Ovary (tissue), 10 donors: ENCODE results near the gene GOLIM4. TPM values are rescaled to one million over a fixed set of nuclear protein-coding genes. Genes with fewer than 3 reads are reported as not detected.
A peak's percentile ranks its signal among the peaks of the same experiment; 100 is the strongest.

Source experiments
- DNase-seq, 5 donors: peaks; one replicate each; pipeline ENCODE4 v3.0.0-alpha.2; 2019 to 2020
- H3K27ac ChIP-seq, 2 donors: fragments of 200-600 bp; one replicate each; pipeline versions ENCODE4 v1.5.1 to v1.8.0; 2019 to 2022
- H3K27me3 ChIP-seq: fragments of 200-600 bp; one replicate; pipeline ENCODE4 v1.8.0; 2022
- H3K36me3 ChIP-seq: fragments of 200-600 bp; sonication (generic); one replicate; pipeline ENCODE4 v1.5.1; 2019
- H3K4me1 ChIP-seq: one replicate; pipeline ENCODE4 v1.8.1; 2013; ENCODE audit warnings: mild to moderate bottlenecking, moderate library complexity; ENCODE audit not compliant: insufficient read depth
- H3K4me3 ChIP-seq: fragments of 200-600 bp; sonication (generic); one replicate; pipeline ENCODE4 v1.5.1; 2017
- H3K9me3 ChIP-seq, 2 donors: fragments of 200-600 bp in 1 of 2; sonication (generic) in 1 of 2; one replicate each; pipeline versions ENCODE4 v1.5.1 to v1.8.1; 2013 to 2019; ENCODE audit warnings: mild to moderate bottlenecking in 1 of 2, moderate library complexity in 1 of 2
- EP300 ChIP-seq: sonication (generic); formaldehyde crosslinking; IDR thresholded peaks from one replicate; pipeline ENCODE4 v1.6.1; 2017; ENCODE audit warnings: antibody characterized with exemption
- POLR2A ChIP-seq: fragments of 450-650 bp; IDR thresholded peaks from one replicate; pipeline ENCODE4 v1.6.1; 2017; ENCODE audit warnings: antibody characterized with exemption, mild to moderate bottlenecking, moderate library complexity
- whole genome bisulfite sequencing, 3 donors: extraction: QIAGEN DNeasy Blood & Tissue Kit in 1 of 3; methylation state at CpG; one replicate each; pipeline versions ENCODE4 v1.1.5 to v1.1.7; 2013 to 2017; 5-methylcytosine and 5-hydroxymethylcytosine counted together
- intact Hi-C, 4 donors: fragments of 100-400 bp; cut with DNase I; formaldehyde crosslinking; loops; one replicate each; pipeline versions ENCODE4 v1.11.0 to v1.15.1; 2022 to 2023
- long read RNA-seq, 3 donors: library from polyadenylated mRNA in 2 of 3; unstranded in 2 of 3; transcript quantifications; one replicate each; pipeline ENCODE4 v2.0.0 and lab custom pipeline, GENCODE V29; 2021 to 2026
- polyA plus RNA-seq, 2 donors: library from polyadenylated mRNA; stranded (reverse); fragments of 200-250 nt in 1 of 2; fragments of 350-450 nt in 1 of 2; fragmentation: Illumina TruSeq in 1 of 2; extraction: RNeasy Lipid Tissue Mini Kit (QIAGEN cat#74804) in 1 of 2; gene quantifications; one replicate each; pipeline ENCODE4 v1.2.3, GENCODE V29; 2013 to 2014
- total RNA-seq, 7 donors: library from RNA; depleted of rRNA in 2 of 7; stranded (reverse); fragments of >200 nt in 2 of 7; fragmentation: NEBNext Ultra II Directional in 3 of 7; extraction: Animal tissue kit (Norgen Biotek cat#: 25700) in 3 of 7; gene quantifications; one replicate each; pipeline versions ENCODE4 v1.1.0 to v1.2.4, GENCODE V29; 2016 to 2023
- TF ChIP-seq, protein P1 (sequence below), 3 donors: fragments of 450-650 bp in 2 of 3; fragments of 200-600 bp in 1 of 3; IDR thresholded peaks; one replicate each; pipeline versions ENCODE4 v1.5.1 to v1.8.0; 2016 to 2022; ENCODE audit warnings: antibody characterized with exemption in 3 of 3, mild to moderate bottlenecking in 1 of 3
- donor health status: DM: no; HTN: no; CAD: no; lungs with moderate emphysema.
- donor health status: DM: no; HTN: no; CAD: no.
- donor health status: Bipolar disorder and iron deficiency.
- donor health status: DM: yes; HTN: yes; CAD: no.
- donor health status: DM: no; HTN: no; CAD: no.
- donor health status: DM: yes; HTN: yes; CAD: no.

GOLIM4 gene, protein sequence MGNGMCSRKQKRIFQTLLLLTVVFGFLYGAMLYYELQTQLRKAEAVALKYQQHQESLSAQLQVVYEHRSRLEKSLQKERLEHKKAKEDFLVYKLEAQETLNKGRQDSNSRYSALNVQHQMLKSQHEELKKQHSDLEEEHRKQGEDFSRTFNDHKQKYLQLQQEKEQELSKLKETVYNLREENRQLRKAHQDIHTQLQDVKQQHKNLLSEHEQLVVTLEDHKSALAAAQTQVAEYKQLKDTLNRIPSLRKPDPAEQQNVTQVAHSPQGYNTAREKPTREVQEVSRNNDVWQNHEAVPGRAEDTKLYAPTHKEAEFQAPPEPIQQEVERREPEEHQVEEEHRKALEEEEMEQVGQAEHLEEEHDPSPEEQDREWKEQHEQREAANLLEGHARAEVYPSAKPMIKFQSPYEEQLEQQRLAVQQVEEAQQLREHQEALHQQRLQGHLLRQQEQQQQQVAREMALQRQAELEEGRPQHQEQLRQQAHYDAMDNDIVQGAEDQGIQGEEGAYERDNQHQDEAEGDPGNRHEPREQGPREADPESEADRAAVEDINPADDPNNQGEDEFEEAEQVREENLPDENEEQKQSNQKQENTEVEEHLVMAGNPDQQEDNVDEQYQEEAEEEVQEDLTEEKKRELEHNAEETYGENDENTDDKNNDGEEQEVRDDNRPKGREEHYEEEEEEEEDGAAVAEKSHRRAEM
- total RNA-seq, result 10 to 100 TPM; 18.1 to 29.3 (median 24.1) TPM
- polyA plus RNA-seq, result 10 to 100 TPM; 15.9 to 28.0 TPM
- long read RNA-seq, donor 1, full-length matches to known transcripts, result 5 of 114 reads
- long read RNA-seq, donor 1, partial matches to known transcripts, result 100 of 114 reads
- long read RNA-seq, donor 1, other reads (novel, unspliced or antisense), result 9 of 114 reads
- long read RNA-seq, donor 2, full-length matches to known transcripts, result 1 of 6 reads
- long read RNA-seq, donor 2, partial matches to known transcripts, result 5 of 6 reads
- long read RNA-seq, donor 2, other reads (novel, unspliced or antisense), result 0 of 6 reads
- long read RNA-seq, donor 3, full-length matches to known transcripts, result 18 of 25 reads
- long read RNA-seq, donor 3, partial matches to known transcripts, result 3 of 25 reads
- long read RNA-seq, donor 3, other reads (novel, unspliced or antisense), result 4 of 25 reads

DNA sequence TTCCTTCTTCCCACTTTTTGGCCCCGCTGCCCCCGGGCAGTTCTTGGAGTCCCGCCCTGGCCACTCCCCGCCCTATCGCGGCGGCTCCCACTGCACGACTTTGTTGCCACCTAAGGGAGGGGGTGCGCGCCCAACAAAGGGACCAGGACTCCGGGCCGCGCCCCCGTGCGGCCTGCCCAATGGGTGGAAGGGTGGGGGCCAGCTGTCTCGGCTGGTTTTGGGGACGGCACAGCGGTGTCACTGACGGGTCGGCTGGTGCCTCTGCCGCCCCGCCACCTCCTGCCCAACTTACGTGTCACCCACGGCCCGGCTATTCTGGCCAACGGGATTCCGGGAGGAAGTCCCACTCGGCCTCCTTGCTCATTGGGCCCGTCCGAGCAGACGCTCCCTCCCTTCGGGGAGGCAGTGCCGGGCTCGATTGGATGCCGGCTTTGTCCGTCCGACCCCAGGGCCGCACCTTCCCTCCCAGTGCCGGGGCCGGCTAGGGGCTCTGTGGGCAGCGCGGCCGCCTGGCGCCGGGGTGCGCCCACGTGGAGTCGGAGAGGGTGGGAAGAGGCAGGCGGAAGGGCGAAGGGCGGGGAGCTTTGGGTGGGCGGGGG lies at the start of gene GOLIM4:
GOLIM4 (minus strand) TSS at position 314 of the 599 bp plus-strand sequence. CDS start 639 bp downstream, outside the sequence.
- Histone ChIP-seq H3K4me3 (peak within 1 kb of the TSS; percentile 85), H3K27ac (peak within 1 kb of the TSS; percentile 78 to 95), H3K36me3 (no peaks in the 10 kb centered on the region), H3K27me3 (no peaks in the 10 kb centered on the region), H3K9me3 (no peaks in the 10 kb centered on the region), H3K4me1 (peaks cover 4% of the 10 kb centered on the region)
- intact Hi-C loops, result no loop called here
- peak; percentile 90 to 94 (median 92) for DNase-seq
- WGBS, 3 donors, result 0 to 1% (median 0%) methylated on average over 31 to 52 of the region's 52 CpGs
- TF ChIP-seq POLR2A (peak; percentile 56), EP300 (no peak)
- TF ChIP-seq, protein P1, sequence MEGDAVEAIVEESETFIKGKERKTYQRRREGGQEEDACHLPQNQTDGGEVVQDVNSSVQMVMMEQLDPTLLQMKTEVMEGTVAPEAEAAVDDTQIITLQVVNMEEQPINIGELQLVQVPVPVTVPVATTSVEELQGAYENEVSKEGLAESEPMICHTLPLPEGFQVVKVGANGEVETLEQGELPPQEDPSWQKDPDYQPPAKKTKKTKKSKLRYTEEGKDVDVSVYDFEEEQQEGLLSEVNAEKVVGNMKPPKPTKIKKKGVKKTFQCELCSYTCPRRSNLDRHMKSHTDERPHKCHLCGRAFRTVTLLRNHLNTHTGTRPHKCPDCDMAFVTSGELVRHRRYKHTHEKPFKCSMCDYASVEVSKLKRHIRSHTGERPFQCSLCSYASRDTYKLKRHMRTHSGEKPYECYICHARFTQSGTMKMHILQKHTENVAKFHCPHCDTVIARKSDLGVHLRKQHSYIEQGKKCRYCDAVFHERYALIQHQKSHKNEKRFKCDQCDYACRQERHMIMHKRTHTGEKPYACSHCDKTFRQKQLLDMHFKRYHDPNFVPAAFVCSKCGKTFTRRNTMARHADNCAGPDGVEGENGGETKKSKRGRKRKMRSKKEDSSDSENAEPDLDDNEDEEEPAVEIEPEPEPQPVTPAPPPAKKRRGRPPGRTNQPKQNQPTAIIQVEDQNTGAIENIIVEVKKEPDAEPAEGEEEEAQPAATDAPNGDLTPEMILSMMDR (IDR thresholded peaks at IDR 0.05), result peak in 1 of 3 donors; percentile 24

DNA sequence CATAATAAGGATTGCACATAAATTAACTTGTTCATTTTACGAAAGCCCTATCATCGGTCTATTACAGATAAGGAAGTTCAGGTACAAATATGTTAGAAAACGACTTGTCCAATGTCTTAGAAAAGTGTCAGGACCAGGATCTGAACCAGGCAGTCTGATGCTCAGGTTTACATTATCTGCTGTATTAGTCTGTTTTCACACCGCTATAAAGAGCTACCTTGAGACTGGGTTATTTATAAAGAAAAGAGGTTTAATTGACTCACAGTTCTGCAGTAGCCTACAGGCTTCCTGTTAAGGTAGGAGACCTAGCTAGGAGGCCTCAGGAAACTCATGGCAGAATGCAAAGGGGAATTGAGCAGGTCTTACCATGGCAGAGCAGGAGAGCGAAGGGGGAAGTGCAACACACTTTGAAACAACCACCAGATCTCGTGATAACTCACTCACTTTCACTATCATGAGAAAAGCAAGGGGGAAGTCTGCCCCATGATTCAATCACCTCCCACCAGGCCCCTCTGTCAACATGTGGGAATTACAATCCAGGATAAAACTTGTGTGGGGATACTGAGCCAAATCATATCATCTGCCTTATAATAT lies 45.8 kb upstream of the GOLIM4 start:
- TF ChIP-seq, protein P1 (IDR thresholded peaks at IDR 0.05), result no peak
- TF ChIP-seq EP300 (no peak), POLR2A (no peak)
- Histone ChIP-seq H3K36me3 (no peaks in the 10 kb centered on the region), H3K9me3 (no peaks in the 10 kb centered on the region), H3K27me3 (no peaks in the 10 kb centered on the region), H3K4me1 (no peaks in the 10 kb centered on the region), H3K27ac (no peak overlapping the region), H3K4me3 (no peak overlapping the region)
- intact Hi-C loops, result no loop called here
- 73 to 78% (median 76%) methylated on average over 6 of the region's 6 CpGs for WGBS, 3 donors
- no peak for DNase-seq

DNA sequence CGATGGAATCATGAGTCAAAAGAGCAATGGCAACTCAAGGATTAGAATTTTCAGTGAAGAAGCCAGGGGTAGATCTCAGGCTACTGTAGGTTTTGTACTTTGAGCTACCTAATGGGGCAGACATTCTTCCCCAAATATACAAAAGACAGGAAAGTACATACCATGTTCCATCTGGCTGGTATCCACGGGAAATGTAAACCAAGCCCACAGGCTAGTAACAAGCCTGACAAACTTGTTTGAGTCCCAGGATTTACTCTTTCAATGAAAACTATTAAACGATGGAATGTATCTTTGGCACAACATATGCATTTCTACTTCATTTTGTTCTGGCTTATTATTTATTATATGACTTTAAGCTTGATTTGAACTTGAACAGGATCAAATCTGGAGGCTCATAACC lies 44.2 kb upstream of the GOLIM4 start:
- Histone ChIP-seq H3K27ac (no peak overlapping the region), H3K4me1 (no peaks in the 10 kb centered on the region), H3K4me3 (no peak overlapping the region), H3K27me3 (no peaks in the 10 kb centered on the region), H3K36me3 (no peaks in the 10 kb centered on the region), H3K9me3 (no peaks in the 10 kb centered on the region)
- DNase-seq, result no peak
- TF ChIP-seq POLR2A (no peak), EP300 (no peak)
- TF ChIP-seq, protein P1 (IDR thresholded peaks at IDR 0.05), result no peak
- intact Hi-C loops, result no loop called here
- 75 to 76% (median 75%) methylated on average over 3 of the region's 3 CpGs for WGBS, 3 donors
